ENCODE measurements around the gene RBM47.
A peak's percentile ranks its signal among the peaks of the same experiment; 100 is the strongest.
"Not testable (repeated sequence)": the region's sequence is repeated elsewhere in the genome, so short reads cannot be mapped to it uniquely, and the experiment has no call there.

The RBM47 gene

DNA sequence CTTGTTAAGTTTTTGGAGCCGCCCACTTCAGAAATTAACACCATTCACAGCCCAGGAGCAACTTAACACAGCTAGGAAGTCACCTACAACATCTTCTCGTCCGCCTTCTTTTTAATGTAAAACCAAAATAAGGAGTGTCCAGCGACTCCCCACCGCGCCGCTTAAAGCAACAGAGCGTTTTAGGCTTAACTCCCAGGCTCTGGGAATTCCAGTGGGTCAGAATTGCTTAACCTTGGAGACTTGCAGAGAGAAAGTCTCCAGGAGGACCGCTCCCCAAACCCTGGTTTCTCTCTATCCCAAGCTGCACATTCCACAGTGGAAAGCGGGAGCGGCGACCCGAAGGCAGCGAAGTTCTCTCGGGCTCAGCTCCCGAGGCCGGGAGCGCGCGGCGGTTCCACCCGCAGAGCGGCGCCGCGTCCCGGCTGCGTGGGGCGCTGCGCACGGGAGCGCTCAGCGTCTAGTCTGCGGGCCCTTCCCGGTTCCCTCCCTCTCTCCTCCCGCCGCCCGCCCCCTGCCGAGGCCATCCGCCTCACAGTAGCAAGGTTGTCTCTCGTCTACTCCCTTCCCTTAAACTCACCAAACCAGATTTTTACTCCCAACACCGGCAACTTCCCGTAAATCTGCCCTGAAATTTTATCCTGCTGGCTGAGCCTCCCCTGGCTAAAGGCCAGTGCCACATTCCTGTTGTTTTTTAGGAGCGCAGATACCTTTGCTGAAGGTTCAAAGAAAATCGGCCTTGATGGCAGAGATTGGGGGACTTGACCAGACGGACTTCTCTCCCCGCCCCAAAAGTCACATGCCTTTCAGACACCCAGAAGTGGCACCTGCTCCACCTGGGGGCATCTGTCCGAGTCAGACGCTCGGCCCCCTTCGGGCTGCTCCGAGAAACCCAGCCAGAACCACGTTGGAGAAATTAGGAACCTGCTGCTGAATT, at the start of gene RBM47:
Gene RBM47, minus strand, starts transcription at position 464 of the 934 bp plus-strand sequence. CDS start 190,971 bp downstream, outside the sequence.
- peak; percentile 18 for DNase-seq (ENCODE audit: low read depth in 2 of 2)

DNA sequence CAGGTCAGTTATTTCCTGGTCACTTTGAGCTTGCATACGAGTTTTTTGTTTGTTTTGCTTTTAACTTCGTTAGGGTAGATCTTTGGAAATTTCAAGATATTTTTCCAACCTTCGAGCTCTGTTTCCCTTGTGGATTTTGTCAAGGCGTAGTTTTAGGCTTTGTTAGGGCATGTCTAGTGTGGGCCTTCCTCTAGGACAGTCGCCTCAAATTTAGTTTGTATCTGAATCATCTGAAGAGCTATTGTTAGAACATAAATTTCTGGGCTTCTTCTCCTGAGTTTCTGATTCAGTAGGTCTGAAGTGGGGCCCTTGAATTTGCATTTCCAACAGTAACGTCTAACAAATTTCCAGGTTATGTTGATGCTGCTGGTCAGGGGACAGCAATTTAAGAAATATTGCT, 48.8 kb upstream of the RBM47 start:
- DNase-seq (ENCODE audit: low read depth in 2 of 2): no peak

DNA sequence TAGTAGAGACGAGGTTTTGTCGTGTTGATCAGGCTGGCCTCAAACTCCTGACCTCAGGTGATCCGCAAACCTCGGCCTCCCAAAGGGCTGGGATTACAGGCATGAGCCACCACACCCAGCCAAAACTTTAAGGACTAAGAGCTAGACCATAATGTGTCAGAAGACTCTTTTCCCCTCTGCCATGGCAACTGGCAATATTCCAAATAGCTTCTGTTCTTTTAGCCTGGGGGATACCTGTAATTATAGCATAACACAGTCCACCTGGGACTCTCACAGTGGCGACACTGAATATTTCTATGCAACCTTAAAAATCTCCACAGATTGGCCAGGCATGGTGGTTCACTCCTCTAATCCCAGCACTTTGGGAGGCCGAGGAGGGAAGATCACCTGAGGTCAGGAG, 45.5 kb upstream of the RBM47 start:
- no peak for DNase-seq (ENCODE audit: low read depth in 2 of 2)

DNA sequence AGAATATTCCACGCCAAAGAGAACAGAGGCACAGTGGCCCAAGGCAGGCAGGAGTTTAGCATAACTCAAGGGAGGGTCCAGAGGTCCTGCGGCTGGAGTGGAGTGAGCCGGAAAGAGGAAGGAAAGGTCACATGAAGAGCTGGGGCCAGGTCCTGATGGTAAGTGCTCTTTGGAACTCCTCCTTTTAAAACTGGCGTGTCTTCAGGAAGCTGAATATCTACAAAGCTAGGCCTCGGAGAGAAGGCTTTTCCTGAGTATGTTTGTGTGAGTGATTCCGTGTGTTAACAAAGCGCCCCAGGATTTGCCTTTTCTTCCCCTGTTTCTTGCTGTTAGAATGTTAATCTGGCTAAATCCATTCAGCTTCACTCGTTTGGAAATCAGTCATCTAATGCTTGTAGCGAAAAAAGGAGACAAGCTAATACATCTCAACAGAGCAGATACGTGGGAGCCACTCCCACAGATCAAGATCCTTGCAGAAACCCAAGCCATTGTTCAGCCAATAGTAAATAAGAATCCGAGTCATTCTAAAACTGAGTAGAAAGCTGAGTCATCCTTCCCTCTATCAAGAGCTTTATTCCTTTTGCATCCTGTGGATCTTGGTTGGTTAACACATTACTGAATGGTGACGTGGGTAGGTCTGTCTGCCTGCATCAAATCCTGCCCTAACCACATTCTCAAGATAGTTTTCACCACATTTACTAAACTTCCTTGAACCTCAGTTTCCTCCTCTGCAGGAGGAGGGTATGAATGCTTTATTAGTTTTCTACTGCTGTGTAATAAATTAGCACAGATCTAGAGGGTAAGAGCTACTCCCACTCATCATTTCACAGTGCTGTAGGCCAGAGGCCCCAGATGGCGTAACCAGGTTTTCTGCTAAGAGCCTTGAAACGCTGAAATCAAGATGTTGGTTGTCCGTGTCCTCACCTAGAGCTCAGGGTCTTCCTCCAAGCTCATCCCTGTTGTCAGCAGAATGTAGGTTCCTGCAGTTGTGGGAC, 43.2 kb upstream of the RBM47 start:
- peak in 1 of 2 donors; percentile 44 for DNase-seq (ENCODE audit: low read depth in 2 of 2)

DNA sequence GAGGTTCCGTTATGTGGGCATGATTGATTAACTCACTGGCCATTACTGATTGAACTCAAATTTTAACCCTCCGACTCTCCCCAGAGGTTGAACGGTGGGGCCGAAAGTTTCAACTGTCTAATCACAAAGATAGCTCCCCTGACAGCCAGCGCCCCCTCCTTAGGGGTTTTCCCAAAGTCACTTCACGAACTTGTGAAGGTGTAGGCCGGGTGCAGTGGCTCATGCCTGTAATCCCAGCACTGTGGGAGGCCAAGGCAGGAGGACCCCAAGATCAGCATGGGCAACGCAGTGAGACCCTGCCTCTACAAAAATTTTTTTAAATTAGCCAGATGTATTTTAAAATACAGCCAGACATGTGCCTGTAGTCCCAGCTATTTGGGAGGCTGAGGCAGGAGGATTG, 39.8 kb upstream of the RBM47 start:
- peak; percentile 11 to 23 for DNase-seq (ENCODE audit: low read depth in 2 of 2)

DNA sequence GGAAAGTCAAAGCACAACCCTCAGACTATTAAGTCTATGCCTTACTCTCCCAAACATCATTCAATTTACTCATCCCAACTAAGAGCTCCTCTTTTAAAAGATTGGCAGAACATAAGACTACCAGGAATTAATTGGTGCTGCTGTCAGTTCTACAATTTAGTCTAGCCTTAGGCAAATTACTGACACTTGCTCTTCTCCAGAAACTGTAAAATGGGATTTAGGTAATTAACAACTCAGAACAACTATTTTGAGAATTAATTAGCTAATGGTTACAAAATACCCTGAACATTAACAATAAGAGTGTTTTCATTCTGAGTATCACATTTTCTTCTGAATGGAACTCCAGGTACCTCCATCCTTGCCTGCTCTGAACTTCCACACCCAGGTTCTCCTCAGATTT, 36.2 kb upstream of the RBM47 start:
- DNase-seq (ENCODE audit: low read depth in 2 of 2): no peak

DNA sequence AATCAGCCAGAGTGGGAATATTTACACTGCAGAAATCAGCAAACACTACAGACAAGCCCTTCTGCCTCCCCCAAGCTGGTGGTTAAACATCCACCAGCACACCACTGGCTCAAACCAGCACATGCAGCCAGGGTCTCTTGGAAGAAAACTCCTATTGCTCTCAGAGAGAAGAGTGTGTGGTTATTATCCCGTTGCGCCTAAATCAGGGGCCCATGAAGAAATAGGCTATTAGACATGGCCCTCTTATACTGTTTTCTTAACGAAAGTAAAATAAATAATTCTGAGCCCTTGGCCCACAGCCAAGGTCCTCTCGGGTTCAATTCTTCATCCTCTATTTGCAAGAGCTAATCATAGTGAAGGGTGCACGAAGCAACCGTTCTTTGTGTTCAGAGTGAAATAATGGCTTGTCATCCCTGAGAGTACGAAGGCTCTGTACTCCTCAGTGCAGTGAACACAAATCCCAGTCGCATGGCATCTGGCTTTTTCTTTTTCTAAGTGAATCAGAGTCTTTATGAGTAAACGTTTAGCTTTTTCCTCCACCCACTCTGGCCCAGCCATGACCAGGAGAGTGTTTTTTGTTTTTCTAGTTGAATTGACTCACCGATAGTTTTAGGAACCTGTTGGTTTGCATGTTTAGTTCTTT, 33.4 kb upstream of the RBM47 start:
- DNase-seq (ENCODE audit: low read depth in 2 of 2): peak; percentile 18 to 56

DNA sequence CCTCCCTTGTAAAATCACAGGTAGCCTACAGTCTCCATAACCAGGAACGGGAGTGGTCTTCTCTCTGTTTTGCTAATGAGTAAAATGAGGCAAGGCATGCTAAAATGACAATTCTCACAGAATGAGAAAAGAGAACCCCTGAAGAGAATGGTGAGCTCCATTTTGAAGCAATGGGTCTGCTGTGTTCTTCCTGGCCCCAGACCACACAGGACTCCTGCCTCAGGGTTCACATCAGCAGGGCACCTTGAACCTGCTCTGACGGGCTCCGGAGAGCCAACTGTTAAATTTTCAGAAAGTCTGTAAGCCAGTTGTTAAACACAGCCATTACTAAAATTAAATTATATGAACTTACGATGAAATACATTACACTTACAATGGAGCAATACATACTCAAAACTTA, 32.1 kb upstream of the RBM47 start:
- DNase-seq (ENCODE audit: low read depth in 2 of 2): no peak

DNA sequence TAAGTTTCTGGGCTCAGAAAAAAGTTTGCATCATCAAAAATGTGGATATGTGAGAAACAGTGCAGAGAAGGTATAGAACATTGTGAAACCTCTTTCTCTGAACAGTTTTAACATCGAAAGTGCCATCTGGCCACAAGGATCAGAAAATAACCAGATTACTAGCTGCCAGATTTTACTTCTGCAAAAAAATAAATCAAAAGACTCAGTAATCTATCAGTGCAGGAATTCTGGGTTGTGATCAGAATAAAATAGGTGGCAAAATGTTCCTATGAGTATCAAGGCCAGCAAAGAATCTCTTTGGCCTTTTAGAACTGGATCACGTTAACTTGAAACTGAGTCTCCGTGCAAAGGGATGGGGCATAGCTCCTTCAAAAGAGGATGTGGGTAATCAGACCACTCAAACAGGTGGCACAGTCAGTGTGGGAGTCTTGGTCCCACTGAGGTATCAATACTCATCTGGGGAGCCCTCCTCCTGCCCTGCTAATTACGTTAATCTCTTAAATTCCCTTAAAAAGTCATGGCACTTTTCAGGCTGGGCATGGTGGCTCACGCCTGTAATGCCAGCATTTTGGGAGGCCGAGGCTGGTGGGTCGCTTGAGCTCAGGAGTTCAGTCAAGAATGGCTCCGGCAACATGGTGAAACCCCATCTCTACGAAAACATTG, 26.7 kb upstream of the RBM47 start:
- no peak for DNase-seq (ENCODE audit: low read depth in 2 of 2)

DNA sequence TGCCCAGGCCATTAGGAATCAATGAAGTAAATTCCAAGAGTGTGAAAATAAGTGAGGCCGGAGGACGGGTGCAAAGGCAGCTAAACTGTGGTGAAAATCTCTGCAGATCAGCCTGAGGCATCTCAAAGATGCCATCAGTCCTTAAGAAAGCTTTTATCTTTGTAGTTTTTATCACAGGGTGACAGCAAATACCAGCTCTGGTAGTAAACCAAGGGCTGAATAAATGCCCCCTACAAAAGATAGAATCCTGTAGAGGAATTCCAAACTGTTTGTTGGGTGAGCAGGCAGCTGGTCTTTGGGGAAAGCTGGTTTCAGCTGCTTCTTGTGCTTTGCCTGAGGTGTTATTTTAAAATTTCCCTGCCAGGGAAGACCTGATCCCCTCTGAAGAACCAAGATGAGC, 21.6 kb upstream of the RBM47 start:
- DNase-seq (ENCODE audit: low read depth in 2 of 2): no peak

DNA sequence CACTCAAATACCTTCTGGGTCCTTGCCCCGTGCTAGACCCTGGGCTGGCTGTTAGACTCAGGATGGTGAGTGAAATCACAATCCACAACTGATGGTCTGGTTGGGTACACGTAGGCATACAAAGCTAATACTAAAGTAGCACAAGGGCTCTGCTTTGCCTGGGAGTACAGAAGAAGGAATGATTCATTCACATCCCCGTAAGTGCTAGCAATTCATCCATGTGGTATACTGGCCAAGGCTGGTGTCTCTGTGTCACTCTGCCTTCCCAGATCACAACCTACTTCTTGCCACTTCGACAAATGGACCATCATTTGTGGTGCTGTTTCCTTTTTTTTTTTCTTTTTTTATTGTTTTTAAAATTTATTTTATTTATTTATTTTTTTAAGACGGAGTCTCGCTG, 19.7 kb upstream of the RBM47 start:
- no peak for DNase-seq (ENCODE audit: low read depth in 2 of 2)

DNA sequence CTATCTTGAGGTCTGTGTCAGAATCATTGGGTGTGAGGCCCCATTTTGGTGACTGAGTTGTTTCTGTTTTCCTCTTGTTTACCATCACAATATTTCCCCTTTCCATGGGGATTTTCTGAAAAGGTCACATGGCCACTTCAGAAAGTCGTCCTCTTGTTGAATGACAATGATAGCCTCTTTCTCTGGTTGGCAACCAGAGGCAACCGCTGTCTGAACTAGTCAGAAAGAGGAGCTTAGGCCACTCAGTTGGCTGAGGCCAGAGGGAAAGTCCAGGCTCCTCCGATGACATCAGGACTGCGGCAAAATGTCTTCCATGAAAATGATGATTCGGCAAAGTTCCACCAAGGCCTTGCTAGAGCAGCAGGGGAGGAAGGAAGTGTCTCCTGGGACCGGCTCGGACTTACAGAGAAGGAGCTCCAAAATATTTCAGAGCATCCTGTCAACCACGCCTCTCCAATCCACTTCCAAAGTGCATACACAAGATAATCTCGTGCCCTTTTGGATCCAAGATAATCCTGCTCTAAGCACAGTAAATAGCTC, 19.1 kb upstream of the RBM47 start:
- no peak for DNase-seq (ENCODE audit: low read depth in 2 of 2)

DNA sequence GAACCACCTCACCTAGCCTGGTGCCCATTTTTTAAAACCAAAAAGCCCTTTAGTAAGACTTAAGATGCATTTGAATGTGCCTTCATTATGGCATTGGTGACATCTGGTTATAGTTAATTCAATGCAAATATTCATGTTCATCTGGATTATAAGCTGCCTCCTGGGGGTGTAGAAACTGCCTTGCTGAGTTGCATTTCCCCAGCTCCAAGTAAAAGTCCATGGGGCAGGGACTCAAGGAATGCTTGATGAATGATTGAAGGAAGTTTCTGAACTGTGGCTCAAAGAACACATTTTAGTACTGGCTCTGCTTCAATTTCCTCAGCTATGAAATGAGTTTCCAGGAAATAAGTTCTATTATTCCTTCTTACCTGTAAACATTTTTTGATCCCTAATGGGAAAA, 18.5 kb upstream of the RBM47 start:
- DNase-seq (ENCODE audit: low read depth in 2 of 2): no peak

DNA sequence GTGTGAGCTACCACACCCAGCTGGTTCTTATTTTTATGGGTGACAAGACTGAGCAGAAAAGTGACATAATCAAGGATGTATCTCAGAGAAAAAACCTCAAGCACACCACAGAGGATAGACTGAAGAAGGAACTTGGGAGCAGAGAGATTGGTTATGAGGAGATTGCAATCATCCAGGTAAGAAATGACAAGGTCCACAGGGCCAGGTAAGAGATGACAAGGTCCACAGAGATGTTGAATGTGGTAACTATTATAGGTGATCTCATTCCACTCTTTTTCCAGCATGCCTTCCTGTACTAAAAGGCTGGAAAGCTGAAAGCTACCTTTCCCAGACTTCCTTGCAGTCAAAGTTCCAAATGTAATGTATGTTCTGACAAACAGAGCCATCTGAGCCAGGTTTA, 15.9 kb upstream of the RBM47 start:
- DNase-seq (ENCODE audit: low read depth in 2 of 2): no peak

DNA sequence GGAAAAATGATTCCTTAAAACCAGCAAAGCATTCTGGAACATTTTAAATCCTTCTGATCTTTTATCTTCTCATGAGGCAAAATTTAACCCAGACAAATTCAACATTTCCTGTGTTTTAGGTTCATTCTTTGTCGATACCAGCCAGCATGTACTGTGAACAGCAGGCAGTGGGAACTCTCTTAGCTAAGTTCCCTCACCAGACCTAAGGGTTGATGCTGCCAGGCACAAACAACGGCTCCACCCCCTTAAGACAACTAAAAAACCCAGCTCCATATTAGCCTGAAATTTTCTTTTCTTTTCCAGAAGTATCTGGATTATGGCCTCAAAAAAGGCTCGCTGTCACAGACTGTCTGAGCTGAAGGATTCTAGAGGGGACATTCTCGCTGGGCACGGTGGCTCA, 2.4 kb upstream of the RBM47 start:
- DNase-seq (ENCODE audit: low read depth in 2 of 2): no peak

DNA sequence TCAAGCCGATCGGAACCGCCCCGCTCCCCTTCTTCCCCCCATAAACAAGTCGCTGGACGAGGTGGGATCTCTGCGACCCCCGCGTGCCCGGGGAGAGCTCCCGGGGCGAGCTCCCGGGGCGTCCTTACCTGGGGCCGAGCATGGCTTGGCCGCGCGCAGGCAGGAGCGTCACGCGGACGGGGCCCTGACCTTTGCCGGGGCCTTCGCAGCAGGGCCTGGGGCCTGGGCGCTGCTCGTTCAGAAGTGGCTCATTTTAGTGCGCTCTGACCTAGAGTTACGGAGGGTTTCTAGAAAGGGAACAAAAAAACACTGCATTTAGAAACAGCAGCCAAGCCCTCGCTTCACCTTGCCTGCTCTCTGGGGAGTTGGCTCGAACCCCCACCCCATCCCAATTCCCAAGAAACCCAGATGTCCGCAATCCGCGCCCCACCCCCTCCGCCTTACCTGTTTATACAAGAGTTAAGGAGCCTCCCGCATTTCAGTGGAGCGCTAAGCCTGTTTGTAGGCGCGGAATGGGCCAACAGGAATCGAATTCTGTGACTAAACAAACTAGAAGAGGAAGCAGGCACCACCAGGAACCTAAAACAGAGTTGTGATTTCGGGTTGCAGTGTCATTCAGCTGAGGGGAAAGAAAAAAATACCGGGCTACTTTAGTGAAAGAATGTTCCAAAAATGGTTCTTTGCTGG, 814 bp upstream of the RBM47 start:
- DNase-seq (ENCODE audit: low read depth in 2 of 2): no peak

DNA sequence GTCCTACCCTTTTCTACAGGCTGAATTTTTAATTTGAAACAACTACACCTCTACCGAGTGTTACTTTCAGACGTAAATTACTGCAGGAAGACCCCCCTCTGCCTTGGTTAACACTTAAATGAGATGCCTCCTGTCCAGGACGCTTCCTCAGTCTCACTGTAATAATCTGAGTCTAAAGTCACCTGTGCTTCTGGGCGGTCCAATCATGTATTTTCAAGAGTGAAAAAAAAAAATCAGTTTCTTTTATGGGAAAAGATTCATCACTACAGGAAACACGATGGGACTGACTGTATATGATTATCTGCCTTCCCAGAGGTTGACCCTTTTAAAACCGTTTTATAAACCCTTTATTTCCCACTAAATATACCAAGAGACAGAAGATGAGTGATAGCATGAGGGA, 776 bp downstream of the RBM47 start:
- DNase-seq (ENCODE audit: low read depth in 2 of 2): no peak

DNA sequence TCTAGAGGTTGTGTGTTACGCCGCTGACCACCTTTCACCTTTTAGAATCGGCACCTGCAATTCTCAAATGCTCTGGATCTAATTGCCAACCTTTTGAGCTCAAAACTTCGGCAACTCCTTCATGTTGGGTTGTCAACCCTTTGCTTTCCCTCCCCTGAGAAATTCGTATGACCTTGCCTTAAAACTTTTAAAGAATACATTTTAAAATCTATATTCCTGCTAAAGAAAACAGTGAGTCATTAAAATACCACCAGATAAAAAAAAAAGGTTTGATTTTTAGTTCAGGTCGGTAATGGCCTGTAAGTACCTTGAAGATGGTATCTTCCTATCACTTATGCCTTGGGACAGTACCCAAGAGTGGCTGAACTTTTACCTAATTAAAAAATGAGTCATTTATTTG, 1.3 kb downstream of the RBM47 start:
- DNase-seq (ENCODE audit: low read depth in 2 of 2): not testable (repeated sequence)

DNA sequence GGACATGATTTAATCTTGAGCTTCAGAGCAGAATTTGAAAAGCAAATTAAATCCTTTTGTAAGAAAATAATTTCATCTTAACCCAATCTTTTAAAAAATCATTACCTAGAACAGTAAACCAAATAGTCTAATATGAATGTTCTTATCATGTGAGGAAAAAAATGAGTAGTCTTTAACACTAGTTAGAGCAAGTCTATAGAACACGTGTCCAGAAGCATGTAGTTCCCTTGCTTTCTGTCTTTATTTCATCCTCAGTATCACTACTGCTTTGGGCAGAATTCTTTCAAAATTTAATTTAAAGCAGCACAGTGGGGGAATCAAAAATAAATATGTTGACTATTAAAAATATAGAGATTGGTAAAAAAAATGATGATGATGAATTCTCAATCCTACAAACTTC, 2.1 kb downstream of the RBM47 start:
- no peak for DNase-seq (ENCODE audit: low read depth in 2 of 2)

DNA sequence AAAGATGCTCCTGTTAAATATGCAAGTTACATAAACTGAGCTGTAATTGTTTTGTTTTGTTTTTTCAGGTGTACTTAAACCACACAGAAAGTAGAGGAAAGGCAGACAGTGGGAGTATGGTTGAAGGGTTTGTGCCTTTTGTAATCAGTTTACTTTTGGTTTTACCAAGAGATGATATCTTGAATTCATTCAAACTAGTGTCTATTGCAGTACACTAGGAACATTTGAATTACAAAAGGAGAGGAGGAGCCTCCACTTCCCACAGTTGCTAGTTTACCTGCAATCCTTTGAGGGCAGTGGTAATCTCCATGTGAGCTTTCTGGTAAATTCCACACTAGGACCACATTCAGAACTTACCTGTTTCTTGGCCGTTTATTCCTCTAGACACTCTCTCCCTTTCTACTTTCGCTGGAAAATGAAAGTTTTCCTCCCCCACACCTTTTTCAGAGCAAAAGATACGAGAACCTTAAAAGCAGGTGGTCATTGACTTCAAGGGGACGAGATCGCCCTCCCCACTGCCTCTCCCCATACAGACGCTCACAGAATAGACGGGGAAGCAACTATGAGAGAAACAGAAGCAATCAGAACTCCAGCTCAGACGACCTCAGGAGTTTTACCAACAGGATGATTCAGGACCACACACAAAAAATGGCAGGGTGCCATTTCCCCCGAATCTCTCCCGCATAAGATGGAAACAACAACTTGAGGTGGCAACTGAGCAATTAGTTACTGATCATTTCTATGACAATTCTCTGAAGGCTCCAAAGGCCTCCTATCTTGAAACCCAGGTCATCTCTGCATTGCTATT, 3.3 kb downstream of the RBM47 start:
- peak in 1 of 2 donors; percentile 14 for DNase-seq (ENCODE audit: low read depth in 2 of 2)

All from stimulated activated CD4-positive, alpha-beta T cell treated with anti-CD3 and anti-CD28 coated beads, Interleukin-4, amount 100 ng/mL, for 48 hours (primary cell).